WTC11 (cell line): ENCODE results near the gene PPP1R14D. TPM values are rescaled to one million over a fixed set of nuclear protein-coding genes. Genes with fewer than 3 reads are reported as not detected.

Experiments used
- ATAC-seq: fragments of 200-7000 bp; cut with Tn5 transposase; 2 replicates; pipeline ENCODE4 v1.10.0; 2021; ENCODE audit warnings: mild to moderate bottlenecking, moderate library complexity
- CTCF ChIA-PET: fragments of 300-600 bp; sonication (Branson Sonifier 250); formaldehyde crosslinking; loops from one replicate; lab custom pipeline; 2021; ENCODE audit warnings: antibody characterized with exemption; lab: Charles Lee
- POLR2A ChIA-PET: fragments of 350-600 bp; sonication (Branson Sonifier 250); formaldehyde crosslinking; loops from one replicate; lab custom pipeline; 2021; ENCODE audit warnings: antibody characterized with exemption; lab: Charles Lee
- DNase-seq: peaks from one replicate; pipeline ENCODE4 v3.0.0; 2021; ENCODE audit warnings: low spot score
- H3K27ac Mint-ChIP-seq: 2 replicates; pipeline ENCODE4 v1.8.0; 2021; ENCODE audit warnings: mixed read lengths
- H3K27me3 Mint-ChIP-seq: 2 replicates; pipeline ENCODE4 v1.8.0; 2021; ENCODE audit warnings: low read depth, mild to moderate bottlenecking, moderate library complexity, mixed read lengths
- H3K36me3 Mint-ChIP-seq: 2 replicates; pipeline ENCODE4 v1.8.0; 2021; ENCODE audit warnings: mixed read lengths
- H3K4me1 Mint-ChIP-seq: 2 replicates; pipeline ENCODE4 v1.8.0; 2022; ENCODE audit warnings: mixed read lengths
- H3K4me3 Mint-ChIP-seq: 2 replicates; pipeline ENCODE4 v1.8.0; 2021; ENCODE audit warnings: mild to moderate bottlenecking, moderate library complexity, mixed read lengths
- H3K9me3 Mint-ChIP-seq: 2 replicates; pipeline ENCODE4 v1.8.0; 2021; ENCODE audit warnings: mixed read lengths
- CBFB ChIP-seq: sonication (generic); formaldehyde crosslinking; IDR thresholded peaks from 2 replicates; pipeline ENCODE4 v1.8.1; 2022; ENCODE audit warnings: mild to moderate bottlenecking, low read depth, missing genetic modification reagents
- E2F4 ChIP-seq: sonication (generic); formaldehyde crosslinking; IDR thresholded peaks from 2 replicates; pipeline ENCODE4 v1.8.1; 2022; ENCODE audit warnings: low read depth, mild to moderate bottlenecking, moderate library complexity, missing genetic modification reagents, borderline replicate concordance
- ELF4 ChIP-seq: sonication (generic); formaldehyde crosslinking; IDR thresholded peaks from 2 replicates; pipeline ENCODE4 v1.8.1; 2022; ENCODE audit warnings: low read depth, mild to moderate bottlenecking, moderate library complexity, missing genetic modification reagents
- KAT7 ChIP-seq: sonication (generic); formaldehyde crosslinking; IDR thresholded peaks from 2 replicates; pipeline ENCODE4 v1.8.1; 2023; ENCODE audit warnings: missing genetic modification reagents, mild to moderate bottlenecking, borderline replicate concordance
- MAX ChIP-seq: sonication (generic); formaldehyde crosslinking; IDR thresholded peaks from 2 replicates; pipeline ENCODE4 v1.8.0; 2022; ENCODE audit warnings: mild to moderate bottlenecking, missing genetic modification reagents
- MYBL2 ChIP-seq: sonication (generic); formaldehyde crosslinking; IDR thresholded peaks from 2 replicates; pipeline ENCODE4 v1.8.1; 2023; ENCODE audit warnings: mild to moderate bottlenecking, moderate library complexity, missing genetic modification reagents
- STAT6 ChIP-seq: sonication (generic); formaldehyde crosslinking; conservative IDR thresholded peaks from 2 replicates; pipeline ENCODE4 v1.8.1; 2023; ENCODE audit warnings: mild to moderate bottlenecking, low read depth, missing genetic modification reagents, moderate library complexity
- TEAD4 ChIP-seq: sonication (generic); formaldehyde crosslinking; IDR thresholded peaks from 2 replicates; pipeline ENCODE4 v1.8.0; 2022; ENCODE audit warnings: mild to moderate bottlenecking, missing genetic modification reagents
- ZBTB43 ChIP-seq: sonication (generic); formaldehyde crosslinking; IDR thresholded peaks from 2 replicates; pipeline ENCODE4 v1.8.1; 2023; ENCODE audit warnings: mild to moderate bottlenecking, missing genetic modification reagents
- ZNF232 ChIP-seq: sonication (generic); formaldehyde crosslinking; IDR thresholded peaks from 2 replicates; pipeline ENCODE4 v1.8.0; 2022; ENCODE audit warnings: mild to moderate bottlenecking, missing genetic modification reagents
- total RNA-seq: library from RNA; stranded (reverse); gene quantifications from 3 replicates; pipeline ENCODE4 v1.2.3, GENCODE V29; 2021
- TF ChIP-seq, protein P1 (sequence below): sonication (generic); formaldehyde crosslinking; IDR thresholded peaks from 2 replicates; pipeline ENCODE4 v1.8.0; 2023; ENCODE audit warnings: missing genetic modification reagents
- TF ChIP-seq, protein P2 (sequence below): sonication (generic); formaldehyde crosslinking; IDR thresholded peaks from 2 replicates; pipeline ENCODE4 v1.8.1; 2022; ENCODE audit warnings: mild to moderate bottlenecking, missing genetic modification reagents, moderate library complexity, borderline replicate concordance
- TF ChIP-seq, protein P3 (sequence below): sonication (generic); formaldehyde crosslinking; IDR thresholded peaks from 2 replicates; pipeline ENCODE4 v1.8.0; 2023; ENCODE audit warnings: missing genetic modification reagents, mild to moderate bottlenecking, borderline replicate concordance
- TF ChIP-seq, protein P4 (sequence below): fragments of 250-450 bp; sonication (Bioruptor Pico); IDR thresholded peaks from 2 replicates; pipeline ENCODE4 v1.9.0; 2021; ENCODE audit warnings: mild to moderate bottlenecking
- TF ChIP-seq, protein P5 (sequence below): fragments of 250-450 bp; sonication (Bioruptor Pico); IDR thresholded peaks from 2 replicates; pipeline ENCODE4 v1.9.0; 2021; ENCODE audit warnings: moderate library complexity, mild to moderate bottlenecking, inconsistent platforms, borderline replicate concordance

The PPP1R14D gene
- total RNA-seq, 1 experiment from 2014 or later = not detected

- DNase-seq = no peak
- Mint-ChIP-seq H3K27me3 (no peaks in the 10 kb centered on the region), H3K4me3 (no peak within 1 kb of the TSS), H3K9me3 (no peaks in the 10 kb centered on the region), H3K4me1 (peaks cover 30% of the 10 kb centered on the region), H3K36me3 (peaks cover 4% of the 10 kb centered on the region), H3K27ac (peak within 1 kb of the TSS; percentile 70)
- POLR2A ChIA-PET = interaction anchor here (0.8 kb wide), 1 partner anchor 14 kb away, joined by 4 read pairs; no protein-coding TSS in a partner anchor
- TF ChIP-seq ZBTB43 (CRISPR knock-in tag) = no peak
- TF ChIP-seq, protein P1, sequence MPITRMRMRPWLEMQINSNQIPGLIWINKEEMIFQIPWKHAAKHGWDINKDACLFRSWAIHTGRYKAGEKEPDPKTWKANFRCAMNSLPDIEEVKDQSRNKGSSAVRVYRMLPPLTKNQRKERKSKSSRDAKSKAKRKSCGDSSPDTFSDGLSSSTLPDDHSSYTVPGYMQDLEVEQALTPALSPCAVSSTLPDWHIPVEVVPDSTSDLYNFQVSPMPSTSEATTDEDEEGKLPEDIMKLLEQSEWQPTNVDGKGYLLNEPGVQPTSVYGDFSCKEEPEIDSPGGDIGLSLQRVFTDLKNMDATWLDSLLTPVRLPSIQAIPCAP = no peak
- TF ChIP-seq KAT7 (CRISPR knock-in tag) = no peak
- TF ChIP-seq ZNF232 (CRISPR knock-in tag) = no peak
- TF ChIP-seq, protein P2, sequence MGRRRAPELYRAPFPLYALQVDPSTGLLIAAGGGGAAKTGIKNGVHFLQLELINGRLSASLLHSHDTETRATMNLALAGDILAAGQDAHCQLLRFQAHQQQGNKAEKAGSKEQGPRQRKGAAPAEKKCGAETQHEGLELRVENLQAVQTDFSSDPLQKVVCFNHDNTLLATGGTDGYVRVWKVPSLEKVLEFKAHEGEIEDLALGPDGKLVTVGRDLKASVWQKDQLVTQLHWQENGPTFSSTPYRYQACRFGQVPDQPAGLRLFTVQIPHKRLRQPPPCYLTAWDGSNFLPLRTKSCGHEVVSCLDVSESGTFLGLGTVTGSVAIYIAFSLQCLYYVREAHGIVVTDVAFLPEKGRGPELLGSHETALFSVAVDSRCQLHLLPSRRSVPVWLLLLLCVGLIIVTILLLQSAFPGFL (CRISPR knock-in tag) = no peak
- TF ChIP-seq MYBL2 (CRISPR knock-in tag) = no peak
- no peak for TF ChIP-seq E2F4
- TF ChIP-seq MAX (CRISPR knock-in tag) = no peak
- TF ChIP-seq, protein P3, sequence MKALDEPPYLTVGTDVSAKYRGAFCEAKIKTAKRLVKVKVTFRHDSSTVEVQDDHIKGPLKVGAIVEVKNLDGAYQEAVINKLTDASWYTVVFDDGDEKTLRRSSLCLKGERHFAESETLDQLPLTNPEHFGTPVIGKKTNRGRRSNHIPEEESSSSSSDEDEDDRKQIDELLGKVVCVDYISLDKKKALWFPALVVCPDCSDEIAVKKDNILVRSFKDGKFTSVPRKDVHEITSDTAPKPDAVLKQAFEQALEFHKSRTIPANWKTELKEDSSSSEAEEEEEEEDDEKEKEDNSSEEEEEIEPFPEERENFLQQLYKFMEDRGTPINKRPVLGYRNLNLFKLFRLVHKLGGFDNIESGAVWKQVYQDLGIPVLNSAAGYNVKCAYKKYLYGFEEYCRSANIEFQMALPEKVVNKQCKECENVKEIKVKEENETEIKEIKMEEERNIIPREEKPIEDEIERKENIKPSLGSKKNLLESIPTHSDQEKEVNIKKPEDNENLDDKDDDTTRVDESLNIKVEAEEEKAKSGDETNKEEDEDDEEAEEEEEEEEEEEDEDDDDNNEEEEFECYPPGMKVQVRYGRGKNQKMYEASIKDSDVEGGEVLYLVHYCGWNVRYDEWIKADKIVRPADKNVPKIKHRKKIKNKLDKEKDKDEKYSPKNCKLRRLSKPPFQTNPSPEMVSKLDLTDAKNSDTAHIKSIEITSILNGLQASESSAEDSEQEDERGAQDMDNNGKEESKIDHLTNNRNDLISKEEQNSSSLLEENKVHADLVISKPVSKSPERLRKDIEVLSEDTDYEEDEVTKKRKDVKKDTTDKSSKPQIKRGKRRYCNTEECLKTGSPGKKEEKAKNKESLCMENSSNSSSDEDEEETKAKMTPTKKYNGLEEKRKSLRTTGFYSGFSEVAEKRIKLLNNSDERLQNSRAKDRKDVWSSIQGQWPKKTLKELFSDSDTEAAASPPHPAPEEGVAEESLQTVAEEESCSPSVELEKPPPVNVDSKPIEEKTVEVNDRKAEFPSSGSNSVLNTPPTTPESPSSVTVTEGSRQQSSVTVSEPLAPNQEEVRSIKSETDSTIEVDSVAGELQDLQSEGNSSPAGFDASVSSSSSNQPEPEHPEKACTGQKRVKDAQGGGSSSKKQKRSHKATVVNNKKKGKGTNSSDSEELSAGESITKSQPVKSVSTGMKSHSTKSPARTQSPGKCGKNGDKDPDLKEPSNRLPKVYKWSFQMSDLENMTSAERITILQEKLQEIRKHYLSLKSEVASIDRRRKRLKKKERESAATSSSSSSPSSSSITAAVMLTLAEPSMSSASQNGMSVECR (CRISPR knock-in tag) = no peak
- TF ChIP-seq STAT6 (CRISPR knock-in tag) = no peak
- TF ChIP-seq, protein P4, sequence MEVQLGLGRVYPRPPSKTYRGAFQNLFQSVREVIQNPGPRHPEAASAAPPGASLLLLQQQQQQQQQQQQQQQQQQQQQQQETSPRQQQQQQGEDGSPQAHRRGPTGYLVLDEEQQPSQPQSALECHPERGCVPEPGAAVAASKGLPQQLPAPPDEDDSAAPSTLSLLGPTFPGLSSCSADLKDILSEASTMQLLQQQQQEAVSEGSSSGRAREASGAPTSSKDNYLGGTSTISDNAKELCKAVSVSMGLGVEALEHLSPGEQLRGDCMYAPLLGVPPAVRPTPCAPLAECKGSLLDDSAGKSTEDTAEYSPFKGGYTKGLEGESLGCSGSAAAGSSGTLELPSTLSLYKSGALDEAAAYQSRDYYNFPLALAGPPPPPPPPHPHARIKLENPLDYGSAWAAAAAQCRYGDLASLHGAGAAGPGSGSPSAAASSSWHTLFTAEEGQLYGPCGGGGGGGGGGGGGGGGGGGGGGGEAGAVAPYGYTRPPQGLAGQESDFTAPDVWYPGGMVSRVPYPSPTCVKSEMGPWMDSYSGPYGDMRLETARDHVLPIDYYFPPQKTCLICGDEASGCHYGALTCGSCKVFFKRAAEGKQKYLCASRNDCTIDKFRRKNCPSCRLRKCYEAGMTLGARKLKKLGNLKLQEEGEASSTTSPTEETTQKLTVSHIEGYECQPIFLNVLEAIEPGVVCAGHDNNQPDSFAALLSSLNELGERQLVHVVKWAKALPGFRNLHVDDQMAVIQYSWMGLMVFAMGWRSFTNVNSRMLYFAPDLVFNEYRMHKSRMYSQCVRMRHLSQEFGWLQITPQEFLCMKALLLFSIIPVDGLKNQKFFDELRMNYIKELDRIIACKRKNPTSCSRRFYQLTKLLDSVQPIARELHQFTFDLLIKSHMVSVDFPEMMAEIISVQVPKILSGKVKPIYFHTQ (CRISPR knock-in tag) = no peak
- no peak for TF ChIP-seq ELF4
- no peak for TF ChIP-seq TEAD4 (CRISPR knock-in tag)
- TF ChIP-seq CBFB (CRISPR knock-in tag) = no peak
- TF ChIP-seq, protein P5, sequence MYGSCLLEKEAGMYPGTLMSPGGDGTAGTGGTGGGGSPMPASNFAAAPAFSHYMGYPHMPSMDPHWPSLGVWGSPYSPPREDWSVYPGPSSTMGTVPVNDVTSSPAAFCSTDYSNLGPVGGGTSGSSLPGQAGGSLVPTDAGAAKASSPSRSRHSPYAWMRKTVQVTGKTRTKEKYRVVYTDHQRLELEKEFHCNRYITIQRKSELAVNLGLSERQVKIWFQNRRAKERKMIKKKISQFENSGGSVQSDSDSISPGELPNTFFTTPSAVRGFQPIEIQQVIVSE (CRISPR knock-in tag) = no peak
- CTCF ChIA-PET = interaction anchor here (1.1 to 7.8 kb wide), 4 partner anchors 23 to 89 kb away, joined by 4 to 60 read pairs (median 8); no protein-coding TSS in a partner anchor
- no peak for ATAC-seq
Measured at GRCh38 chr15:40769274-40770146, 59.0 kb downstream of the PPP1R14D start, which contains the start of gene C15orf62. Gene C15orf62, plus strand, starts transcription at chr15:40769980. Its CDS starts 516 bp downstream, at chr15:40770496.
